ENCODE data around the gene CSMD2.

The CSMD2 gene

GRCh38 chr1:34054920-34055319, 110.1 kb downstream of the CSMD2 start:
- no peak for TF ChIP-seq YY1 (IDR thresholded peaks at IDR 0.05; ENCODE audit: insufficient read depth, insufficient read length)
- TF ChIP-seq SUZ12 (IDR thresholded peaks at IDR 0.05; ENCODE audit: extremely low read depth, insufficient read depth, insufficient read length): no peak
- TF ChIP-seq ZNF274 (IDR thresholded peaks at IDR 0.05; ENCODE audit: low read depth, low read length): no peak
- Histone ChIP-seq H3K4me1 (ENCODE audit: insufficient read depth, insufficient read length) (peaks cover 2% of the 10 kb centered on the region), H3K9ac (ENCODE audit: insufficient read length, low read depth) (no peak overlapping the region), H3K27me3 (ENCODE audit: insufficient read depth, insufficient read length) (no peaks in the 10 kb centered on the region), H3K9me3 (ENCODE audit: insufficient read depth, low read length) (no peaks in the 10 kb centered on the region), H3K36me3 (ENCODE audit: insufficient read depth, insufficient read length, low read length) (no peaks in the 10 kb centered on the region), H3K4me3 (ENCODE audit: insufficient read length, low read depth) (no peak overlapping the region)
- DNase-seq (ENCODE audit: low read depth, low spot score): no peak

GRCh38 chr1:34053660-34054059, 111.4 kb downstream of the CSMD2 start:
- Histone ChIP-seq H3K36me3 (ENCODE audit: insufficient read depth, insufficient read length, low read length) (no peaks in the 10 kb centered on the region), H3K27me3 (ENCODE audit: insufficient read depth, insufficient read length) (no peaks in the 10 kb centered on the region), H3K9me3 (ENCODE audit: insufficient read depth, low read length) (no peaks in the 10 kb centered on the region), H3K4me1 (ENCODE audit: insufficient read depth, insufficient read length) (no peaks in the 10 kb centered on the region), H3K9ac (ENCODE audit: insufficient read length, low read depth) (no peak overlapping the region), H3K4me3 (ENCODE audit: insufficient read length, low read depth) (no peak overlapping the region)
- TF ChIP-seq ZNF274 (IDR thresholded peaks at IDR 0.05; ENCODE audit: low read depth, low read length) (no peak), SUZ12 (IDR thresholded peaks at IDR 0.05; ENCODE audit: extremely low read depth, insufficient read depth, insufficient read length) (no peak), YY1 (IDR thresholded peaks at IDR 0.05; ENCODE audit: insufficient read depth, insufficient read length) (no peak)
- DNase-seq (ENCODE audit: low read depth, low spot score): no peak

- H3K4me3 ChIP-seq (ENCODE audit: insufficient read length, low read depth): no peak overlapping the region
- no peaks in the 10 kb centered on the region for H3K36me3 ChIP-seq (ENCODE audit: insufficient read depth, insufficient read length, low read length)
- TF ChIP-seq YY1 (IDR thresholded peaks at IDR 0.05; ENCODE audit: insufficient read depth, insufficient read length): no peak
- no peak for TF ChIP-seq ZNF274 (IDR thresholded peaks at IDR 0.05; ENCODE audit: low read depth, low read length)
- TF ChIP-seq SUZ12 (IDR thresholded peaks at IDR 0.05; ENCODE audit: extremely low read depth, insufficient read depth, insufficient read length): no peak
- H3K9ac ChIP-seq (ENCODE audit: insufficient read length, low read depth): no peak overlapping the region
- no peaks in the 10 kb centered on the region for H3K9me3 ChIP-seq (ENCODE audit: insufficient read depth, low read length)
- H3K27me3 ChIP-seq (ENCODE audit: insufficient read depth, insufficient read length): no peaks in the 10 kb centered on the region
- no peaks in the 10 kb centered on the region for H3K4me1 ChIP-seq (ENCODE audit: insufficient read depth, insufficient read length)
- no peak for DNase-seq (ENCODE audit: low read depth, low spot score)
Observed at GRCh38 chr1:34052565-34052964, 112.5 kb downstream of the CSMD2 start.

GRCh38 chr1:34050709-34051485, 114.1 kb downstream of the CSMD2 start:
- H3K4me3 ChIP-seq (ENCODE audit: insufficient read length, low read depth): no peak overlapping the region
- H3K27me3 ChIP-seq (ENCODE audit: insufficient read depth, insufficient read length): no peaks in the 10 kb centered on the region
- no peaks in the 10 kb centered on the region for H3K4me1 ChIP-seq (ENCODE audit: insufficient read depth, insufficient read length)
- H3K9me3 ChIP-seq (ENCODE audit: insufficient read depth, low read length): no peaks in the 10 kb centered on the region
- TF ChIP-seq SUZ12 (IDR thresholded peaks at IDR 0.05; ENCODE audit: extremely low read depth, insufficient read depth, insufficient read length) (no peak), YY1 (IDR thresholded peaks at IDR 0.05; ENCODE audit: insufficient read depth, insufficient read length) (no peak)
- no peaks in the 10 kb centered on the region for H3K36me3 ChIP-seq (ENCODE audit: insufficient read depth, insufficient read length, low read length)
- no peak for DNase-seq (ENCODE audit: low read depth, low spot score)
- H3K9ac ChIP-seq (ENCODE audit: insufficient read length, low read depth): no peak overlapping the region

- Histone ChIP-seq H3K27me3 (ENCODE audit: insufficient read depth, insufficient read length) (no peaks in the 10 kb centered on the region), H3K36me3 (ENCODE audit: insufficient read depth, insufficient read length, low read length) (no peaks in the 10 kb centered on the region), H3K9ac (ENCODE audit: insufficient read length, low read depth) (no peak overlapping the region), H3K4me3 (ENCODE audit: insufficient read length, low read depth) (no peak overlapping the region), H3K9me3 (ENCODE audit: insufficient read depth, low read length) (no peaks in the 10 kb centered on the region), H3K4me1 (ENCODE audit: insufficient read depth, insufficient read length) (no peaks in the 10 kb centered on the region)
- TF ChIP-seq ZNF274 (IDR thresholded peaks at IDR 0.05; ENCODE audit: low read depth, low read length) (no peak), SUZ12 (IDR thresholded peaks at IDR 0.05; ENCODE audit: extremely low read depth, insufficient read depth, insufficient read length) (no peak), YY1 (IDR thresholded peaks at IDR 0.05; ENCODE audit: insufficient read depth, insufficient read length) (no peak)
- DNase-seq (ENCODE audit: low read depth, low spot score): no peak
Observed at GRCh38 chr1:34049994-34050393, 115.0 kb downstream of the CSMD2 start.

GRCh38 chr1:34049477-34049876, 115.6 kb downstream of the CSMD2 start:
- H3K9ac ChIP-seq (ENCODE audit: insufficient read length, low read depth): no peak overlapping the region
- no peak overlapping the region for H3K4me3 ChIP-seq (ENCODE audit: insufficient read length, low read depth)
- no peaks in the 10 kb centered on the region for H3K27me3 ChIP-seq (ENCODE audit: insufficient read depth, insufficient read length)
- TF ChIP-seq YY1 (IDR thresholded peaks at IDR 0.05; ENCODE audit: insufficient read depth, insufficient read length) (no peak), ZNF274 (IDR thresholded peaks at IDR 0.05; ENCODE audit: low read depth, low read length) (no peak), SUZ12 (IDR thresholded peaks at IDR 0.05; ENCODE audit: extremely low read depth, insufficient read depth, insufficient read length) (no peak)
- no peaks in the 10 kb centered on the region for H3K36me3 ChIP-seq (ENCODE audit: insufficient read depth, insufficient read length, low read length)
- DNase-seq (ENCODE audit: low read depth, low spot score): no peak
- H3K4me1 ChIP-seq (ENCODE audit: insufficient read depth, insufficient read length): no peaks in the 10 kb centered on the region
- H3K9me3 ChIP-seq (ENCODE audit: insufficient read depth, low read length): no peaks in the 10 kb centered on the region

GRCh38 chr1:34037856-34038255, 127.2 kb downstream of the CSMD2 start:
- peaks cover 15% of the 10 kb centered on the region for H3K4me1 ChIP-seq (ENCODE audit: insufficient read depth, insufficient read length)
- H3K36me3 ChIP-seq (ENCODE audit: insufficient read depth, insufficient read length, low read length): no peaks in the 10 kb centered on the region
- DNase-seq (ENCODE audit: low read depth, low spot score): no peak
- H3K4me3 ChIP-seq (ENCODE audit: insufficient read length, low read depth): no peak overlapping the region
- TF ChIP-seq YY1 (IDR thresholded peaks at IDR 0.05; ENCODE audit: insufficient read depth, insufficient read length) (no peak), ZNF274 (IDR thresholded peaks at IDR 0.05; ENCODE audit: low read depth, low read length) (no peak), SUZ12 (IDR thresholded peaks at IDR 0.05; ENCODE audit: extremely low read depth, insufficient read depth, insufficient read length) (no peak)
- no peaks in the 10 kb centered on the region for H3K9me3 ChIP-seq (ENCODE audit: insufficient read depth, low read length)
- H3K27me3 ChIP-seq (ENCODE audit: insufficient read depth, insufficient read length): no peaks in the 10 kb centered on the region
- H3K9ac ChIP-seq (ENCODE audit: insufficient read length, low read depth): no peak overlapping the region

Measured in NT2/D1 (cell line).